Hepatocyte (in vitro differentiated cells): ENCODE measurements around the gene RHOU. TPM values are rescaled to one million over a fixed set of nuclear protein-coding genes. Genes with fewer than 3 reads are reported as not detected.

Source experiments
- DNase-seq: peaks from one replicate; pipeline ENCODE4 v3.0.0-alpha.2; 2016; ENCODE audit warnings: low spot score
- H2AFZ ChIP-seq: fragments of 200-600 bp; sonication (generic); 2 replicates; pipeline ENCODE4 v1.6.0; 2016; ENCODE audit warnings: antibody characterized with exemption, mild to moderate bottlenecking
- H3K27ac ChIP-seq: fragments of 200-600 bp; sonication (generic); 2 replicates; pipeline ENCODE4 v1.5.1; 2016; ENCODE audit warnings: mild to moderate bottlenecking
- H3K27me3 ChIP-seq: fragments of 200-600 bp; sonication (generic); 2 replicates; pipeline ENCODE4 v1.6.1; 2016
- H3K36me3 ChIP-seq: fragments of 200-600 bp; sonication (generic); replicated peaks from 2 replicates; pipeline ENCODE4 v1.5.1; 2016; ENCODE audit warnings: low read depth; ENCODE audit not compliant: insufficient read depth
- H3K4me1 ChIP-seq: fragments of 200-600 bp; sonication (generic); 2 replicates; pipeline ENCODE4 v1.5.1; 2016; ENCODE audit warnings: mild to moderate bottlenecking, moderate library complexity; ENCODE audit not compliant: insufficient read depth
- H3K4me2 ChIP-seq: fragments of 200-600 bp; sonication (generic); 2 replicates; pipeline ENCODE4 v1.6.0; 2016
- H3K4me3 ChIP-seq: fragments of 200-600 bp; sonication (generic); 2 replicates; pipeline ENCODE4 v1.5.1; 2016; ENCODE audit warnings: mild to moderate bottlenecking
- H3K79me2 ChIP-seq: fragments of 200-600 bp; sonication (generic); 2 replicates; pipeline ENCODE4 v1.6.0; 2017; ENCODE audit warnings: mild to moderate bottlenecking
- H3K9me2 ChIP-seq: fragments of 200-600 bp; sonication (generic); replicated peaks from 2 replicates; pipeline ENCODE4 v1.6.0; 2017; ENCODE audit warnings: mild to moderate bottlenecking; ENCODE audit not compliant: insufficient read depth
- H3K9me3 ChIP-seq: fragments of 200-600 bp; sonication (generic); 2 replicates; pipeline ENCODE4 v1.5.1; 2016; ENCODE audit warnings: low read depth, mild to moderate bottlenecking
- H4K20me1 ChIP-seq: fragments of 200-600 bp; sonication (generic); 2 replicates; pipeline ENCODE4 v1.6.0; 2016; ENCODE audit warnings: mild to moderate bottlenecking; ENCODE audit not compliant: insufficient read depth, poor library complexity, severe bottlenecking
- EZH2 ChIP-seq: fragments of 200-600 bp; sonication (generic); IDR thresholded peaks from 2 replicates; pipeline ENCODE4 v1.6.1; 2016; ENCODE audit warnings: antibody characterized with exemption, mild to moderate bottlenecking, borderline replicate concordance
- EZH2phosphoT487 ChIP-seq: fragments of 200-600 bp; sonication (generic); IDR thresholded peaks from one replicate; pipeline ENCODE4 v1.6.1; 2018; ENCODE audit warnings: antibody characterized with exemption, mild to moderate bottlenecking, low read depth, moderate library complexity; ENCODE audit not compliant: unreplicated experiment, severe bottlenecking
- WGBS: methylation state at CpG from one replicate; pipeline ENCODE4 v1.1.6; 2016; ENCODE audit warnings: low lambda C conversion rate; ENCODE audit errors: missing lambda C conversion rate; 5-methylcytosine and 5-hydroxymethylcytosine counted together
- polyA plus RNA-seq: library from polyadenylated mRNA; unstranded; fragments of >200 nt; fragmentation: Nextera tagmentation; extraction: Ambion mirVana; gene quantifications from 2 replicates; pipeline ENCODE4 v1.2.1, GENCODE V29; 2016
- total RNA-seq: library from RNA; depleted of rRNA; stranded (reverse); fragments of >200 nt; gene quantifications from 2 replicates; pipeline ENCODE4 v1.2.3, GENCODE V29; 2014
- TF ChIP-seq, protein P1 (sequence below): fragments of 200-600 bp; sonication (generic); IDR thresholded peaks from 2 replicates; pipeline ENCODE4 v1.5.1; 2016; ENCODE audit warnings: antibody characterized with exemption, mild to moderate bottlenecking; ENCODE audit not compliant: poor library complexity

The RHOU gene
- total and polyA plus RNA-seq, 2 experiments from 2014 or later, result 70.5 to 124 TPM

DNA sequence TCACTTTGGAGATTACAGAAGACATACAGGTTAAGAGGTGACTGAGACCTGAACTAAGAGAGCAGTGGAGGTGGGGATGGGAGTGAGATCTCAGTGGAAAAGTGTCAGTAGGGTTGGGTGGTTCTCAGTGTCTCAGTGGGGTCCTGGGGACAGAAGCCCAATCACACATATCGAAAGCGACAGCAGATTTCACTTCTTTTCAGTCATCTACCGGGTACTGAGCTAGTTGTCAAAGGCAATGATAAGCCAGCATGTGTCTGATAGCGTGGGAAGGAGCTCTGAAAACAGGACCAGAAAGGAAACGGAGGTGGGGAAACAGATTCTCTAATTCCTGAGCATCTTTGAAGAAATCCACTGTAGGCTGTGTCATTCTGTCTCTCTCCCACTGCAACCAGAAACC is 59.5 kb downstream of the RHOU start:
- no peak overlapping the region for H2AFZ ChIP-seq
- H3K27me3 ChIP-seq, result no peaks in the 10 kb centered on the region
- H3K9me3 ChIP-seq, result no peaks in the 10 kb centered on the region
- DNase-seq, result no peak
- H3K79me2 ChIP-seq, result no peaks in the 10 kb centered on the region
- H4K20me1 ChIP-seq, result no peaks in the 10 kb centered on the region
- H3K9me2 ChIP-seq, result no peaks in the 10 kb centered on the region
- no peaks in the 10 kb centered on the region for H3K36me3 ChIP-seq
- H3K4me1 ChIP-seq, result peaks cover 18% of the 10 kb centered on the region
- no peak for TF ChIP-seq EZH2
- TF ChIP-seq, protein P1, sequence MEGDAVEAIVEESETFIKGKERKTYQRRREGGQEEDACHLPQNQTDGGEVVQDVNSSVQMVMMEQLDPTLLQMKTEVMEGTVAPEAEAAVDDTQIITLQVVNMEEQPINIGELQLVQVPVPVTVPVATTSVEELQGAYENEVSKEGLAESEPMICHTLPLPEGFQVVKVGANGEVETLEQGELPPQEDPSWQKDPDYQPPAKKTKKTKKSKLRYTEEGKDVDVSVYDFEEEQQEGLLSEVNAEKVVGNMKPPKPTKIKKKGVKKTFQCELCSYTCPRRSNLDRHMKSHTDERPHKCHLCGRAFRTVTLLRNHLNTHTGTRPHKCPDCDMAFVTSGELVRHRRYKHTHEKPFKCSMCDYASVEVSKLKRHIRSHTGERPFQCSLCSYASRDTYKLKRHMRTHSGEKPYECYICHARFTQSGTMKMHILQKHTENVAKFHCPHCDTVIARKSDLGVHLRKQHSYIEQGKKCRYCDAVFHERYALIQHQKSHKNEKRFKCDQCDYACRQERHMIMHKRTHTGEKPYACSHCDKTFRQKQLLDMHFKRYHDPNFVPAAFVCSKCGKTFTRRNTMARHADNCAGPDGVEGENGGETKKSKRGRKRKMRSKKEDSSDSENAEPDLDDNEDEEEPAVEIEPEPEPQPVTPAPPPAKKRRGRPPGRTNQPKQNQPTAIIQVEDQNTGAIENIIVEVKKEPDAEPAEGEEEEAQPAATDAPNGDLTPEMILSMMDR, result no peak
- no peak for TF ChIP-seq EZH2phosphoT487
- no peak overlapping the region for H3K27ac ChIP-seq
- no peak overlapping the region for H3K4me2 ChIP-seq
- no peak overlapping the region for H3K4me3 ChIP-seq
- 83% methylated on average over 5 of the region's 5 CpGs for WGBS

DNA sequence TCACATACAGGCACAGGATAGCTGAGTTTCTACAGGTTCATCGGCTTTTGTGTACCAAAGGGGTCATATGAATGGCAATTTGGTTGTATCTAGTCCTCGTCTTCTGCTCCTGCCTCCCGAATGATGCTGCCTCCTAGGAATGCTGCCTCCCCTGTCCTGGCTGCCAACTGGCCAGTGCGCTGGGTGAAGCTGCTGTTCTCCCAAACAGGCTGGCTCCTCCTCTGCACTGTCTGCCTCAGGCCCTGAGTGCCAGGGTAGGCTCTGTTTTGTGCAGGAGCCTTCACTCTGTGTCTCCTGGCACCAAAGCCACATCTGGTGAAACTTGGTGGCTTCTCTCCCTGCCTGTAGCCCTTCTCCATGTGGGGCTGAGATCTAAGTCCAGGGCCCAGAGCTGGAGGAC is 60.3 kb downstream of the RHOU start:
- no peak overlapping the region for H2AFZ ChIP-seq
- H3K4me1 ChIP-seq, result peaks cover 22% of the 10 kb centered on the region
- no peak overlapping the region for H3K4me3 ChIP-seq
- no peak for DNase-seq
- no peaks in the 10 kb centered on the region for H3K36me3 ChIP-seq
- no peak overlapping the region for H3K27ac ChIP-seq
- TF ChIP-seq, protein P1, result no peak
- TF ChIP-seq EZH2 (no peak), EZH2phosphoT487 (no peak)
- no peaks in the 10 kb centered on the region for H3K9me2 ChIP-seq
- no peaks in the 10 kb centered on the region for H3K9me3 ChIP-seq
- no peaks in the 10 kb centered on the region for H3K27me3 ChIP-seq
- H3K79me2 ChIP-seq, result no peaks in the 10 kb centered on the region
- WGBS, result 81% methylated on average over 4 of the region's 4 CpGs
- no peaks in the 10 kb centered on the region for H4K20me1 ChIP-seq
- H3K4me2 ChIP-seq, result no peak overlapping the region

Other genes with a start within 250 kb of the RHOU start
- 39.5 and 52.4 TPM in 2 replicates for gene RNF187, start 248.1 kb upstream of the RHOU start, total RNA-seq
- 124 and 135 TPM in 2 replicates for gene RNF187, start 248.1 kb upstream of the RHOU start, polyA plus RNA-seq